D721Med (cell line): Measurements from ENCODE around the gene AHCYL1.

Experiments used
- DNase-seq: peaks from one replicate; pipeline ENCODE4 v3.0.0; 2011; ENCODE audit warnings: low spot score; ENCODE audit not compliant: insufficient read length
- FAIRE-seq: peaks from 2 replicates; lab custom pipeline; 2011; peaks lifted over from hg19 to GRCh38; lab: Jason Lieb, UNC
- CTCF ChIP-seq: IDR thresholded peaks from 2 replicates; pipeline ENCODE4 v1.5.1; 2012; ENCODE audit warnings: mild to moderate bottlenecking, control low read depth; ENCODE audit not compliant: insufficient read depth; ENCODE audit errors: missing control alignments

Gene AHCYL1

DNA sequence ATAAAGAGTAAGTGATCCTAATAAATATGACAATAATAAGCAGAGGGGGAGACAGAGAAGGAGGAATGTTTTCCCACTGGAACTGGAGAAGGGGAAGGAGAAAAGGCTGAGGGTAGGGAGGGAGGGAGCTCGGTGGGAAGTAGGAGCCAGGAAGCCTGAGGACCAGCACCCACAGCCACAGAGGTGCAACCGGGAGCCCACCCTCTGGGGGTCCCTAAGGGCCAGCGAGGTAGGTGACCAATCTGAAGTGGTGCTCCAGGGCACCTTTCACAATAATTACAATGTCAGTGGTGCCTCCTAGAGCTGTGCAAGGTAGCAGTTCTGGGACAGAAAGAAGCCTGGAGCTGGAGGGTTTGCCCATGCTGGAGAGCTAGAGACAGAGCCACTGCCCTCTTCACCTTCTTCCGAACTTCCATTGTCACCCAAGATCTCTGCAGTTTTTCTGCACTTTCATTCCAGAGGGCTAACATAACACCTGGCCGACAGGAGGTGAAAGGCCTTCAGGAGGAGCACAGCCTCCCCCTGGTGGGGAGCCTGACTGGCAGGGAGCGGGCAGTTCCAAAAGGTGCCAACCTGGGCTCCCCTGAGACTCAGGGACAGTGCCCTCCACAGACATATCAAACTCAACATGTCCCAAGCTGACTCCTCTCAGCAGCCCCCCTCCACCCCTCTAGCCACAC is 4.1 kb upstream of the AHCYL1 start:
- no peak for DNase-seq
- TF ChIP-seq CTCF: no peak
- FAIRE-seq: no peak

- DNase-seq (no peak), FAIRE-seq (no peak)
- TF ChIP-seq CTCF: no peak
These were observed 3.6 kb upstream of the AHCYL1 start for GRCh38 chr1:109981004-109981335.

GRCh38 chr1:109983380-109984189 is 980 bp upstream of the AHCYL1 start:
- FAIRE-seq (no peak), DNase-seq (no peak)
- no peak for TF ChIP-seq CTCF

GRCh38 chr1:109984190-109984455 is 442 bp upstream of the AHCYL1 start:
- no peak for TF ChIP-seq CTCF
- no peak for DNase-seq
- no peak for FAIRE-seq

DNA sequence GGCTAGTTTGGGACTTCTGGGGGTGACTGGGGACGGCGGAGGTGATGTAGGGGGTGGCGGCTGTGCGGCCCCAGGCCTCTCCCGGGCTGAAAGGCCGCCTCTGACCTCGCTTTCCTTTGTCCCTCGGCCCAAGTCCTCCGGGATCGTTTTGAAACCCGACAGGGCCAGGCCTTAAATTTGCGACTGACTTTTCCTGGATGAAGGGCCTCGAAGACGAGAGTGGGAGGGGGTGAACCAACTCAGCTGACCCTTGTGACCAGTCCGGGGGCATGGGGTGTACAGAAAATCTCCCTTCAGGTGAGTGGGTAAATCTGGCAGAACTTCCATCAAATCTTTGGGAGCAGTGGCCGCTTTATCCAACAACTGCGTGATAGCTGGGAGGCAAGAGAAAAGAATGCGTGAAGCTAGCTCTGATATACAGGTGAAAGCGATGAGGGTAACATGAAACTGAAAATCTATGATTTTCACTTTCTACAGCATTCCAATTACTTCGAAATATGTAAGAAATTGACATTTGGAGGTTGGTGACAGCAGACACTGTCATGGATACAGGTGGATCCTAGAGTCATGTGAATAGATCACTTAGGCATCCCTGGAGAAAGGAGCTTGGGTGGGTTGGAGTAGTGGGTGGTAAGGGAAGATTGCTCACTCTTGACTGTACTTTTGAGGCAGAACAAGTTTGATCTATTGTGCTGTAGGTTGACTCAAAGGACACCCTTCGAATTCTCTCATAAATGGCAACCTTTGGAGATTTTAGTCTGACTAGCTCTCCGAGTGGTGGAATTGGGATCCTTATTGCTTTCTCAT is 885 bp downstream of the AHCYL1 start:
- FAIRE-seq: no peak

DNA sequence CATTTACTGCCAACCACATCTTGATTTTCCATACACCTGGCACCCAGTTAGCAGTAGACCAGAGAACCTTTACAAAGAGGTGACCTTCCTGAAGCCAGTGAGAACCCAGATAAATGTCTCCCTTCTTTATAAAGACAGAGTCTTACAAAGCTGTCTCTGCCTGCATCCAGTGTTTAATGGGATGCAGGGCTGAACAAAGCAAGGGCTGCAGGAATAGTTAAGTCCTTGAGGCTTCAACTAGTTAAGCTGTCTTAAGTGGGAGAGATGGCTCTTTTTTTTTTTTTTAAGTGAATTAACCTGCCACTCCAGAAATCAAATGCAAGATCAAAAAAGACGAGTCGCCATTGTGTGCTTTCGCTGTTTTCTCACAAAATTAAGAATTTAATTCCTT is 1.5 kb downstream of the AHCYL1 start:
- FAIRE-seq (no peak), DNase-seq (no peak)
- TF ChIP-seq CTCF: no peak

More for the DNA sequence above, 885 bp downstream of the AHCYL1 start:
- no peak for TF ChIP-seq CTCF
- DNase-seq: no peak
